OCI-LY3 (cell line): ENCODE results near the gene TCF7.

ENCODE experiments used
- CTCF ChIP-seq: fragments of 200-600, 300-600 bp; sonication (generic); IDR thresholded peaks from 2 replicates; pipeline ENCODE4 v1.5.1; 2014; ENCODE audit warnings: antibody characterized with exemption, low read length, low read depth
- EZH2phosphoT487 ChIP-seq: fragments of 200-600 bp; shearing (Covaris generic); IDR thresholded peaks from 2 replicates; pipeline ENCODE4 v1.6.1; 2018; ENCODE audit warnings: antibody characterized with exemption, mixed run types, low read depth

DNA sequence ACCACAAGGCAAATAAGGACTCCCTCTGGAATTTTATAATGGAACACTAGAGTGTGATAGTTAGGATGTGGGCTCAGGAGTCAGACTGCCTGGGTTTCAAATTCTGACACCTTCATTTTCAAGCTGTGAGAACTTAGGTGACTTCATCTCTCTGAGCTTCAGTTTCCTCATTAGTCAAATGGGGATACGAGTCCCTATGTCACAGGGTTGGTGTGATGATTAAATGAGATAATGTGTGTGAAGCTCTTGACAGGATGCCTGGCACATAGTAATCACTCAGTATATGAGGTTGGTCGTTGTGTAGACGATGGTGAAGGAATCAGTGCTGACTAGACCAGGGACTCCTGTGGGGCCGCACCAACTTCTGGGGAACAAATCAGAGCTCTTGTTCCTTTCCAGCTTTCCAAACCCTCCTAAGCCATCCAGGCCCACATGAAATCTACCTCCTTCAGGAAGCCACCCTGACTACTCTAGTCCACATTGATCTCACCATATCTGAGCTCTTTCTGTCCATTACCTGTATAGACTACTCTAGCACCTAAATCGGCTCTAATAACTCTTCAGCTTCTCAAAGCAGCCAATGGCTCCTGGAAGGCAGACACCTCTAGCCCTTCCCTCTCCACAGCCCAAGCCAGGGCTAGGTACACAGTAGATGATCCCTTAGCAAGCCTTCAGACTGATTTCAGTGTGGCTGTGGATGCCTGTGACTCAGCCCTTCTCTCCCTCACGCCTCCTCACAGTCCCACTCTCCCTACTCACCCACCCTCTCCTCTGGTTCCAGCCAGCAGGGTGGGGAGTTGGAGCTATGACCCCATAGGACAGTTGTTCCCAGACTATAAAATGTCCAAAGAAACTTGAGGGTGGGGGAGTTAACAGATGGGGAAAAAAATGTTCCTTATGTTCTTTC, 2.5 kb upstream of the TCF7 start:
- TF ChIP-seq CTCF (no peak), EZH2phosphoT487 (no peak)
